ENCODE measurements around the gene FGD2.
"Not testable (repeated sequence)": the region's sequence is repeated elsewhere in the genome, so short reads cannot be mapped to it uniquely, and the experiment has no call there.

The FGD2 gene

GRCh38 chr6:37057678-37058077, 52.2 kb downstream of the FGD2 start:
- H3K27me3 ChIP-seq (ENCODE audit: control insufficient read depth, insufficient read depth, low read length) = no peaks in the 10 kb centered on the region
- H3K36me3 ChIP-seq (ENCODE audit: control insufficient read depth, insufficient read depth, low read length) = no peaks in the 10 kb centered on the region
- H3K4me1 ChIP-seq (ENCODE audit: control insufficient read depth, insufficient read depth, low read length) = peaks cover 9% of the 10 kb centered on the region
- H3K27ac ChIP-seq (ENCODE audit: low read depth, low read length) = no peak overlapping the region
- no peak overlapping the region for H3K4me3 ChIP-seq (ENCODE audit: low read length)
- no peak overlapping the region for H3K9ac ChIP-seq (ENCODE audit: low read length)

DNA sequence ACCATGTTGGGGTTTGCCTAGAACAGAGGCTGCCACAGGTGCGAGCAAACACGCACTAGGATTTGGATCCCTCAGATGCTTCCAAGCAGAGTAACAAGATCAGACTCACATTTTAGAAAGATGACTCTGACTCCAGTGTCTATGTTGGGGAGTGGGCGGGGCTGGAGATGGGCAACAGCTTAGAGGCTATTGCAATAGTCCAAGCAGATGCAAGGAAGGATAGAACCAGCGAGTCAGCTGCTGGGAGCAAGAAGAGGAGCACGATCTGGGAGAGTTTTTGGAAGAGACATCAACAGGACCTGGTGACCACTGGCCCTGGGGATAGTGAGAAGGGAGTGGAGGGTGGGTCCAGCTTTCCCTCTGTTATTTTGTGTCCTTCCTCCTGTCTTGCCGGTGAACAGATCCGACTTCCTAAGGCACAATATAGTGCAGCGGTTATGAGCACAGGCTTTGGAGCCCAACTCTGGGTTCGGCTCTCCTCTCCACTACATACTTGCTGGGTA, 52.7 kb downstream of the FGD2 start:
- Histone ChIP-seq H3K27me3 (ENCODE audit: control insufficient read depth, insufficient read depth, low read length) (no peaks in the 10 kb centered on the region), H3K4me3 (ENCODE audit: low read length) (no peak overlapping the region), H3K4me1 (ENCODE audit: control insufficient read depth, insufficient read depth, low read length) (peaks cover 9% of the 10 kb centered on the region), H3K27ac (ENCODE audit: low read depth, low read length) (no peak overlapping the region), H3K9ac (ENCODE audit: low read length) (no peak overlapping the region), H3K36me3 (ENCODE audit: control insufficient read depth, insufficient read depth, low read length) (no peaks in the 10 kb centered on the region)

DNA sequence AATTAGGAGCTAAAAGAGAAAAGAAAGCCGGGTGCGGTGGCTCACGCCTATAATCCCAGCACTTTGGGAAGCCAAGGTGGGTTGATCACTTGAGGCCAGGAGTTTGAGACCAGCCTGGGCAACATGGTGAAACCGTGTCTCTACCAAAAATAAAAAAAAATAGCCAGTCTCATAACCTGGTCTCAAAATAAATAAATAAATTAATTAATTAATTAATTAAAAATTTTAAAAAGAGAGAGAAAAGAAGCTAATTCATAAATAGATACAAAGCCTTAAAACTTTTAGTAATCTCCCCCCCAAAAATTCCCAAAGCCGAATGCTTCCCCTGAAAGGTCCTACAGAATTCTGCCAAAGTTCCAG, 53.5 kb downstream of the FGD2 start:
- H3K4me3 ChIP-seq (ENCODE audit: low read length); H3K36me3 ChIP-seq (ENCODE audit: control insufficient read depth, insufficient read depth, low read length); H3K9ac ChIP-seq (ENCODE audit: low read length); H3K27me3 ChIP-seq (ENCODE audit: control insufficient read depth, insufficient read depth, low read length); H3K4me1 ChIP-seq (ENCODE audit: control insufficient read depth, insufficient read depth, low read length): not testable (repeated sequence)
- H3K27ac ChIP-seq (ENCODE audit: low read depth, low read length) = peak overlapping the region; percentile 93

DNA sequence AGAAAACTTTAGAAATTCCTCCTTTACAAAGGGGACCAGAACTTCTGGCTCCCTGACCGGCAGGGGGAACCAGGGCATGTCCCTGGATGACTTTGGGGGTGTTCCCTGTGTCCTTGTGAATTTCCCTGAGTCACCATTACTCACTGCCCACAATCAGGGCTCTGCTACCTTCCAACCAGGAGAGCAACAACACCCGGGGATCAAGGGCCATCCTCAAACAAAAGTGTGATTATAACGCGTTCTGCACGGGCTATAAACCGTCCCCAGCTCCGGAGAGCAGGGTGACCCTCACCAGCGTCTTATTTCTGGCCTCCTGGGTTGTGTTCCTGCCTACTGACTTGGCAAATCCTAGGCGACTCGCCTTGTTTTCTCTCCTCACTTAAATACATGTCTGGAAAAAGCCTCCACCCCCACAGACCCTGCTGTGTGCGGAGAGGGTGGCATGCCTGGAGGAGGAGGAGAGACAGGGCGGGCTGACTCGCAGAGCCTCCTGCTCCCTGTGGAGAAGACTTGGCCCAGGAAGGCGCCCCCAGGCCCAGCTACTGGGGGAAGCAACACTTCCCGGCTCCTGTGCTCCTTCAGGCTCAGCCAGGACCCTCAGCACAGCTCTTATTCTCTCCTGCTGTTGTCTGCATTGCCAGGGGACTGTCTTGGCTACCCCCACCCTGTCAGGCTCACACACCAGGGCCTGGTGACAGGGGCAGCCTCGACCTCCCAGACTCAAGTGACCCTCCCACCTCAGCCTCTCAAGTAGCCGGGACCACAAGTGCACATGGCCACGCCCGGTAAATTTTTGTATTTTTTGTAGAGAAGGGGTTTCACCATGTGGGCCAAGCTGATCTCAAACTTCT, 54.1 kb downstream of the FGD2 start:
- peak overlapping the region; percentile 93 for H3K27ac ChIP-seq (ENCODE audit: low read depth, low read length)
- H3K4me3 ChIP-seq (ENCODE audit: low read length) = peak overlapping the region; percentile 46
- peak overlapping the region; percentile 27 for H3K9ac ChIP-seq (ENCODE audit: low read length)
- no peaks in the 10 kb centered on the region for H3K36me3 ChIP-seq (ENCODE audit: control insufficient read depth, insufficient read depth, low read length)
- H3K27me3 ChIP-seq (ENCODE audit: control insufficient read depth, insufficient read depth, low read length) = no peaks in the 10 kb centered on the region
- H3K4me1 ChIP-seq (ENCODE audit: control insufficient read depth, insufficient read depth, low read length) = peaks cover 9% of the 10 kb centered on the region

- Histone ChIP-seq H3K27me3 (ENCODE audit: control insufficient read depth, insufficient read depth, low read length) (no peaks in the 10 kb centered on the region), H3K9ac (ENCODE audit: low read length) (no peak overlapping the region), H3K27ac (ENCODE audit: low read depth, low read length) (peak overlapping the region; percentile 93)
These were observed 54.7 kb downstream of the FGD2 start for GRCh38 chr6:37060195-37060559.

DNA sequence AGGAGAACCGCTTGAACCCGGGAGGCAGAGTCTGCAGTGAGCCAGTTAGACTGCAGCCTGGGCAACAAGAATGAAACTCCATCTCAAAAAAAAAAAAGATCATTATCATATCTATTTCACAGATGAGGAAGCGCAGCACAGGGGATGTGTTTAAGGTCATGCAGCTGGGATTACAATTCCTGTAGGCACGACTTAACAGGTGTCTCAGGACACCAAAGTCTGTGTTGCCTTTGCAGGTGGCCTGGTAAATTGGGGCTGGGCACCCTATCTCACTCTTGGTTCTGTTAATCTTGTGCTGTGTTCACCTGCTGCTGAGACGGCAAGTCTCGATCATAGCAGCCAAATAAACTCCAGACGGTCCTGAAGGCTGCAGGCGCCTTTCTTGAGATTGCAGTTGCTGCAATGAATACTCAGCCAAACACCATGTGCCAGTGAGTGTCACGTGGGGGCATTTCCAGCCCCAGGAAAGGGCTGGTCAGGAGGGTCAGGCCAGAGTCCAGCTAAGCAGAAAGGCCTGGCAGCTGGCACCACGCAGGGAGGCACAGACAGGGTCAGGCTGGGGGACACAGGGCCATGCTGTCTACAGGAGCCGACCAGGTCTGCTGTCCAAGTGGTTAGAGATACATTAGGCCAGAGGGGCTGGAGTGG, 55.8 kb downstream of the FGD2 start:
- no peak overlapping the region for H3K9ac ChIP-seq (ENCODE audit: low read length)
- H3K4me1 ChIP-seq (ENCODE audit: control insufficient read depth, insufficient read depth, low read length) = peaks cover 9% of the 10 kb centered on the region
- H3K36me3 ChIP-seq (ENCODE audit: control insufficient read depth, insufficient read depth, low read length) = no peaks in the 10 kb centered on the region
- no peaks in the 10 kb centered on the region for H3K27me3 ChIP-seq (ENCODE audit: control insufficient read depth, insufficient read depth, low read length)
- no peak overlapping the region for H3K4me3 ChIP-seq (ENCODE audit: low read length)
- H3K27ac ChIP-seq (ENCODE audit: low read depth, low read length) = no peak overlapping the region

More at GRCh38 chr6:37060195-37060559, 54.7 kb downstream of the FGD2 start:
- H3K4me3 ChIP-seq (ENCODE audit: low read length) = no peak overlapping the region
- peaks cover 9% of the 10 kb centered on the region for H3K4me1 ChIP-seq (ENCODE audit: control insufficient read depth, insufficient read depth, low read length)
- H3K36me3 ChIP-seq (ENCODE audit: control insufficient read depth, insufficient read depth, low read length) = no peaks in the 10 kb centered on the region

DNA sequence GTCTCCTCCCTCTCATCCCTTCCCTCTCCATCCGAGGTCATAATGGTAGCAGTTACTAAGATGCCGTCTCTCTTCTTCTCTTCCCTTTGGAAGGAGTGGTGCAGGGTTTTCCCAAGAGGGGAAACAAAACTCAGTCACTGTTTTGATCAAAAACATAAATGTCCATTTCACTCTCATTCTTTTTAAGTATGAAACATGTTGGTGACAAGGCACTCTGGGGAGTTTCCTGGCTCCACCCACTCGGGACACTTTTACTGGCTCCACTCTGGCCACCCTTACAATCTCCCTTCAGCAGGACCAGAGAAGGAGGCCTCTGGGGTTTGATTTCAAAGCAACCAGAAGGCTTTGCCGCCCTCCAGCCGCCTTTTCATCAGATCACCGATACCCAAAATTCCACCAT, 57.0 kb downstream of the FGD2 start:
- Histone ChIP-seq H3K27ac (ENCODE audit: low read depth, low read length) (no peak overlapping the region), H3K4me1 (ENCODE audit: control insufficient read depth, insufficient read depth, low read length) (peaks cover 9% of the 10 kb centered on the region), H3K27me3 (ENCODE audit: control insufficient read depth, insufficient read depth, low read length) (no peaks in the 10 kb centered on the region), H3K36me3 (ENCODE audit: control insufficient read depth, insufficient read depth, low read length) (no peaks in the 10 kb centered on the region), H3K4me3 (ENCODE audit: low read length) (no peak overlapping the region), H3K9ac (ENCODE audit: low read length) (no peak overlapping the region)

DNA sequence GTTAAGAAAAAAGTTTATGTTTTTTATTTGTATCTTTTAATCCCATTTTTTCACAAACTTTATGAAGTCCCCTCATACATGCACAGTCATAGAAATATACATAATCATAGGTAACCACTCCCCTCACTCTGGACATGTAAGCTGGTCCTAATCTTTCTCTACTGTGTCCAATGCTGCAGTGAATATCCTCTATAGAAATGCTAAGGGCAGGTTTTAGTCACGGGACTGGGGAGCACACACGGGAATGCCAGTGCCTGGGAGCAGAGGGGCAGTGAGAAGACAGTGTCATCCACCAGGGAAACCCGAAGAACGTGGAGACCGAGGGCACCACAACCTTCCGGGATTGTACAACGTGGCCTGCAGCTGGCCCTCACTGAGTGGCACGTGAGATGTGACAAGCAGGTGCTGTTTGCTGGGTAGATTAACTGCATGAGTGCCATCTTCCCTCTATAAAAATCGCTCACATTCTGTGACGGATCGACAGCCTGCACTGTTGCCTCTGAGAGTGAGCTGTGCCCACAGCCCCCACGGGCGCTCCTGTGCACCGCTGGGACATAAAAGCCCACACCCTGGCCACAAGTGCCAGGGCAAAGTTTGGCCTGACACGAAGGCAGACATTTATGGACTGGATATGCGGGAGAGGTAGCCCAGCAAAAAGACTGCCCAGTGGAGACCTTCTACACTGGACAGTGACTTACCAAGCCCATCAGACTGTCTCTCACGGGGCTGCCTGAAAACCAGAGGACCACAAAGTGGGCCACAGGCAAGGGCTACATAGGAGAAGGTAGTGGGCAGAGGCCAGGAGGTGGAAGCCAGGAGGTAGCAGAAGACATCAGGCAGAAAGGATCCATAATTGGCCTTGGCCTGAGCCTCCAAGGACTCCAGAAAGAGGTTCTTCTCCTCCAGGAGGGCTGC, 63.2 kb downstream of the FGD2 start:
- no peaks in the 10 kb centered on the region for H3K4me1 ChIP-seq (ENCODE audit: control insufficient read depth, insufficient read depth, low read length)
- H3K27me3 ChIP-seq (ENCODE audit: control insufficient read depth, insufficient read depth, low read length) = no peaks in the 10 kb centered on the region
- H3K9ac ChIP-seq (ENCODE audit: low read length) = no peak overlapping the region
- H3K36me3 ChIP-seq (ENCODE audit: control insufficient read depth, insufficient read depth, low read length) = no peaks in the 10 kb centered on the region
- no peak overlapping the region for H3K27ac ChIP-seq (ENCODE audit: low read depth, low read length)
- H3K4me3 ChIP-seq (ENCODE audit: low read length) = no peak overlapping the region

- Histone ChIP-seq H3K4me1 (ENCODE audit: control insufficient read depth, insufficient read depth, low read length) (no peaks in the 10 kb centered on the region), H3K36me3 (ENCODE audit: control insufficient read depth, insufficient read depth, low read length) (no peaks in the 10 kb centered on the region), H3K9ac (ENCODE audit: low read length) (no peak overlapping the region), H3K4me3 (ENCODE audit: low read length) (no peak overlapping the region), H3K27me3 (ENCODE audit: control insufficient read depth, insufficient read depth, low read length) (no peaks in the 10 kb centered on the region), H3K27ac (ENCODE audit: low read depth, low read length) (no peak overlapping the region)
These were observed 64.2 kb downstream of the FGD2 start for GRCh38 chr6:37069639-37070038.

DNA sequence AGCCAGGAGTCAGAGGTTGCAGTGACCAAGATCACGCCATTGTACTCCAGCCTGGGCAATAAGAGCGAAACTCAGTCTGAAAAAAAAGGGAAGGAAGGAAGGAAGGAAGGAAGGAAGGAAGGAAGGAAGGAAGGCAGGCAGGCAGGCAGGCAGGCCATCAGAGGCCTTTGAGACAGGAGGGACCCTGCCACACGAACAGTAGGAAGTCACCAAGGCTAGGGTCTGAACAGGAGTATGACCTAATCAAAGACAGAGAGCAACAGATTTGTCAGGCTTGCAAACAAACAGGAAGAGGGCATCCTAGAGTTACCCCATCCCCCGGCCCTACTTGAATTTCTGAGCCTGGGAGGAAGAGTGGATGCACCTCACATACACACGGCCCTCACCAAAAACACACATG, 67.1 kb downstream of the FGD2 start:
- H3K27me3 ChIP-seq (ENCODE audit: control insufficient read depth, insufficient read depth, low read length) = no peaks in the 10 kb centered on the region
- peaks cover 3% of the 10 kb centered on the region for H3K4me1 ChIP-seq (ENCODE audit: control insufficient read depth, insufficient read depth, low read length)
- no peaks in the 10 kb centered on the region for H3K36me3 ChIP-seq (ENCODE audit: control insufficient read depth, insufficient read depth, low read length)
- H3K4me3 ChIP-seq (ENCODE audit: low read length) = no peak overlapping the region
- H3K9ac ChIP-seq (ENCODE audit: low read length) = no peak overlapping the region
- no peak overlapping the region for H3K27ac ChIP-seq (ENCODE audit: low read depth, low read length)

DNA sequence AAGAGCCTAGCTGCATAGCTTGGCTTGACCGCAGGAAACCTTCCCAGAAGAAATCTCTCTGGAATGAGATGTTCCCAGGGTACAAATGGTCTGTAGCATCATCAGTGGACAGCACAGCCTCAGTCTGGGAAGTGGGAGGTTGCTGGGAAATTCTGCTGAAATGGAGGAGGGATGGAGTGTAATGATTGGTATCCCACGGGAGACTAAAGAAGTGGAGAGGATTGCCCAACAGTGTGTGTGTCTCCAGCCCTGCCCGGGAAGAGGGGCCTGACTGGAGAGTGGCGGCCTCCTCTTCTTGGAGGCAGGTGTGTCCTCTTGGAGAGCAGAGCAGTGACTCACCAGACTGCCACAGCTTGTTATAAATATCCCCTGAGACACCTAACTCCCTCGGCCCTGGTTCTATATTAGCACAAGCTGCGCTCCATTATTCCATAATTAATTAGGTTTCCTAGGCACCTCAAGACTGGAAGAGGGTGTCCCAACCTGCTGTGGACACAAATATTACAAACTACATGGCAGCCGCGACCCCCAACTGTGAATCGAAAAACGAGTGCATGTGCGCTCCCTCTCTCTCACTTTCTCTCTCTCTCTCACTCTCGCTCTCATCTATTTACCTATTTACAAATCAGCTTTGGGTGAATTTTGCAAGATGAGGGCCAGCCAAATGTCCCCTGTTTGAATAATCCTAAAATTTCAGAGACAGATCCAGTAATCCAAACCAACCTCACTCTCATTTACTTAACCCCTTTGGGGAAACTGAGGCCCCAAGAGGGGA, 68.8 kb downstream of the FGD2 start:
- Histone ChIP-seq H3K4me1 (ENCODE audit: control insufficient read depth, insufficient read depth, low read length) (peaks cover 6% of the 10 kb centered on the region), H3K36me3 (ENCODE audit: control insufficient read depth, insufficient read depth, low read length) (no peaks in the 10 kb centered on the region), H3K9ac (ENCODE audit: low read length) (no peak overlapping the region), H3K27ac (ENCODE audit: low read depth, low read length) (no peak overlapping the region), H3K4me3 (ENCODE audit: low read length) (no peak overlapping the region), H3K27me3 (ENCODE audit: control insufficient read depth, insufficient read depth, low read length) (no peaks in the 10 kb centered on the region)
